K562 (cell line): ENCODE results near the gene SUN5. TPM values are rescaled to one million over a fixed set of nuclear protein-coding genes. Genes with fewer than 3 reads are reported as not detected.

Experiments used
- ATAC-seq: fragments of 200-7000 bp; cut with Tn5 transposase; 3 replicates; pipeline ENCODE4 v1.9.1; 2020; ENCODE audit warnings: moderate library complexity
- BruUV-seq: library from RNA; stranded (reverse); fragments of 400-500 nt; replicated peaks from 2 replicates; lab custom pipeline; 2021; lab: Mats Ljungman, UMichigan
- CTCF ChIA-PET: fragments of 300-600 bp; formaldehyde crosslinking; extraction: SDS; loops from one replicate; lab custom pipeline; 2021; ENCODE audit warnings: low intra/inter-chr PET ratio; lab: Yijun Ruan, JAX
- POLR2A ChIA-PET: fragments of 300-600, 350-650 bp; sonication (Branson Sonifier 250); formaldehyde crosslinking; extraction: SDS; loops from one replicate; lab custom pipeline; 2021; ENCODE audit warnings: antibody characterized with exemption, inconsistent platforms; lab: Yijun Ruan, JAX
- DNase-seq, 4 experiments: peaks; one replicate each; pipeline versions ENCODE4 v3.0.0 to v3.0.0-alpha.2; 2011 to 2018; ENCODE audit warnings: low spot score in 3 of 4, mixed read lengths in 3 of 4; ENCODE audit errors: extremely low read depth in 1 of 4
- FAIRE-seq: peaks from 2 replicates; lab custom pipeline; 2011; peaks lifted over from hg19 to GRCh38; lab: Jason Lieb, UNC
- H2AFZ ChIP-seq: 2 replicates; pipeline ENCODE4 v1.6.0; 2011; ENCODE audit warnings: low read depth, low read length, control low read depth, inconsistent platforms
- H3K27ac ChIP-seq: fragments of 200-600 bp; 3 replicates; pipeline ENCODE4 v1.8.0; 2011; ENCODE audit warnings: low read depth, mild to moderate bottlenecking, control low read depth, inconsistent platforms, low read length, moderate library complexity, mixed read lengths; ENCODE audit errors: extremely low read depth
- H3K27me3 ChIP-seq, 2 experiments: fragments of 300-600 bp in 1 of 2; 2 replicates in 1 of 2; 3 replicates in 1 of 2; pipeline versions ENCODE4 v1.6.0 to v1.8.0; 2011; ENCODE audit warnings: inconsistent platforms in 2 of 2, low read length in 2 of 2, mild to moderate bottlenecking in 1 of 2, mixed read lengths in 1 of 2, moderate library complexity in 1 of 2; ENCODE audit not compliant: control insufficient read depth in 2 of 2, insufficient read depth in 2 of 2
- H3K36me3 ChIP-seq: fragments of 300-600 bp; 3 replicates; pipeline ENCODE4 v1.8.0; 2011; ENCODE audit warnings: mild to moderate bottlenecking, low read length, inconsistent platforms; ENCODE audit not compliant: control insufficient read depth, insufficient read depth
- H3K4me1 ChIP-seq, 2 experiments: fragments of 200-600 bp in 1 of 2; replicated peaks in 1 of 2; 2 replicates in 1 of 2; 3 replicates in 1 of 2; pipeline versions ENCODE4 v1.5.1 to v1.8.0; 2011; ENCODE audit warnings: inconsistent platforms in 2 of 2, low read length in 2 of 2, mild to moderate bottlenecking in 1 of 2, mixed read lengths in 1 of 2, moderate library complexity in 1 of 2; ENCODE audit not compliant: control insufficient read depth in 2 of 2, insufficient read depth in 2 of 2
- H3K4me2 ChIP-seq: 2 replicates; pipeline ENCODE4 v1.6.1; 2011; ENCODE audit warnings: low read length, control low read depth, inconsistent platforms, mixed read lengths; ENCODE audit not compliant: insufficient read depth
- H3K4me3 ChIP-seq: fragments of 200-600 bp; sonication (generic), shearing (Covaris generic); 2 replicates; pipeline ENCODE4 v1.5.1; 2016; ENCODE audit warnings: control low read depth, inconsistent platforms
- H3K79me2 ChIP-seq: fragments of 200-600 bp; 3 replicates; pipeline ENCODE4 v1.8.0; 2011; ENCODE audit warnings: low read length, inconsistent platforms; ENCODE audit not compliant: control insufficient read depth, insufficient read depth
- H3K9ac ChIP-seq, 2 experiments: 2 replicates each; pipeline versions ENCODE4 v1.6.0 to v1.6.1; 2011; ENCODE audit warnings: low read depth in 2 of 2, low read length in 2 of 2, control low read depth in 1 of 2, inconsistent platforms in 1 of 2, mild to moderate bottlenecking in 1 of 2, mixed read lengths in 1 of 2; ENCODE audit not compliant: insufficient read depth in 1 of 2
- H3K9me1 ChIP-seq: one replicate; pipeline ENCODE4 v1.6.0; 2011; ENCODE audit warnings: inconsistent platforms, mild to moderate bottlenecking, low read length, moderate library complexity; ENCODE audit not compliant: control insufficient read depth, insufficient read depth
- H3K9me3 ChIP-seq: replicated peaks from 2 replicates; pipeline ENCODE4 v1.5.1; 2011; ENCODE audit warnings: low read depth, low read length, inconsistent platforms; ENCODE audit not compliant: control insufficient read depth, insufficient read depth
- H4K20me1 ChIP-seq: replicated peaks from 2 replicates; pipeline ENCODE4 v1.6.1; 2011; ENCODE audit warnings: low read length, inconsistent platforms, mixed read lengths; ENCODE audit not compliant: control insufficient read depth, insufficient read depth
- CCNT2 ChIP-seq: IDR thresholded peaks from 2 replicates; pipeline ENCODE4 v1.6.1; 2011; ENCODE audit warnings: borderline replicate concordance, low read depth, mild to moderate bottlenecking, moderate library complexity, mixed read lengths, low read length; ENCODE audit not compliant: insufficient read length; ENCODE audit errors: extremely low read depth
- SP1 ChIP-seq: sonication (generic); formaldehyde crosslinking; IDR thresholded peaks from 2 replicates; pipeline ENCODE4 v1.8.1; 2022; ENCODE audit warnings: mild to moderate bottlenecking, missing genetic modification reagents
- TRIM25 ChIP-seq: fragments of 450-650 bp; IDR thresholded peaks from 2 replicates; pipeline ENCODE4 v1.7.0; 2016; ENCODE audit warnings: borderline replicate concordance
- YBX1 ChIP-seq: fragments of 450-650 bp; IDR thresholded peaks from 2 replicates; pipeline ENCODE4 v1.7.1; 2016; ENCODE audit warnings: mild to moderate bottlenecking
- ZFP36 ChIP-seq: fragments of 150-350 bp; IDR thresholded peaks from 2 replicates; pipeline ENCODE4 v1.6.1; 2018; ENCODE audit warnings: low read length, low read depth; ENCODE audit not compliant: partially characterized antibody
- ZNF347 ChIP-seq: fragments of 450-650 bp; formaldehyde crosslinking; IDR thresholded peaks from 2 replicates; pipeline ENCODE4 v1.4.0; 2020; ENCODE audit warnings: low read depth, mild to moderate bottlenecking, moderate library complexity
- WGBS: fragments of 100-300 bp; shearing (Covaris generic); methylation state at CpG from one replicate; pipeline ENCODE4 v1.1.6; 2016; ENCODE audit warnings: low coverage, mixed read lengths; ENCODE audit not compliant: insufficient coverage; ENCODE audit errors: missing lambda C conversion rate; 5-methylcytosine and 5-hydroxymethylcytosine counted together
- in situ Hi-C: fragments of 300-500 bp; cut with MboI; formaldehyde crosslinking; loops from 4 replicates; pipeline ENCODE4 v1.15.0; 2018; ENCODE audit warnings: inconsistent platforms, mixed read lengths
- intact Hi-C: fragments of 100-400 bp; cut with micrococcal nuclease; formaldehyde crosslinking; loops from 2 replicates; pipeline ENCODE4 v1.14.2; 2022
- polyA plus RNA-seq, 8 experiments: library from polyadenylated mRNA; depleted of rRNA in 4 of 8; stranded (reverse) in 5 of 8; unstranded in 3 of 8; fragments of >200 nt; fragmentation: Nextera tagmentation in 2 of 8; fragmentation: Illumina TruSeq in 1 of 8; extraction: Ambion mirVana in 2 of 8; extraction: Trizol in 1 of 8; gene quantifications; 2 replicates each; pipeline versions ENCODE4 v1.2.1 to v1.2.3, GENCODE V29; 2011 to 2014; ENCODE audit warnings: inconsistent platforms in 1 of 8, missing spikeins in 1 of 8
- total RNA-seq, 7 experiments: library from RNA; depleted of rRNA in 6 of 7; stranded (reverse); fragments of >200 nt in 6 of 7; fragmentation: Illumina TruSeq in 2 of 7; extraction: Trizol in 2 of 7; gene quantifications; 2 replicates each; pipeline versions ENCODE4 v1.2.1 to v1.2.3, GENCODE V29; 2011 to 2021; ENCODE audit warnings: low replicate concordance in 1 of 7

Gene SUN5
- total and polyA plus RNA-seq, 9 of the 15 experiments (the other 6 are each of a cell fraction or from before 2014, with no cell fraction given): not detected

DNA sequence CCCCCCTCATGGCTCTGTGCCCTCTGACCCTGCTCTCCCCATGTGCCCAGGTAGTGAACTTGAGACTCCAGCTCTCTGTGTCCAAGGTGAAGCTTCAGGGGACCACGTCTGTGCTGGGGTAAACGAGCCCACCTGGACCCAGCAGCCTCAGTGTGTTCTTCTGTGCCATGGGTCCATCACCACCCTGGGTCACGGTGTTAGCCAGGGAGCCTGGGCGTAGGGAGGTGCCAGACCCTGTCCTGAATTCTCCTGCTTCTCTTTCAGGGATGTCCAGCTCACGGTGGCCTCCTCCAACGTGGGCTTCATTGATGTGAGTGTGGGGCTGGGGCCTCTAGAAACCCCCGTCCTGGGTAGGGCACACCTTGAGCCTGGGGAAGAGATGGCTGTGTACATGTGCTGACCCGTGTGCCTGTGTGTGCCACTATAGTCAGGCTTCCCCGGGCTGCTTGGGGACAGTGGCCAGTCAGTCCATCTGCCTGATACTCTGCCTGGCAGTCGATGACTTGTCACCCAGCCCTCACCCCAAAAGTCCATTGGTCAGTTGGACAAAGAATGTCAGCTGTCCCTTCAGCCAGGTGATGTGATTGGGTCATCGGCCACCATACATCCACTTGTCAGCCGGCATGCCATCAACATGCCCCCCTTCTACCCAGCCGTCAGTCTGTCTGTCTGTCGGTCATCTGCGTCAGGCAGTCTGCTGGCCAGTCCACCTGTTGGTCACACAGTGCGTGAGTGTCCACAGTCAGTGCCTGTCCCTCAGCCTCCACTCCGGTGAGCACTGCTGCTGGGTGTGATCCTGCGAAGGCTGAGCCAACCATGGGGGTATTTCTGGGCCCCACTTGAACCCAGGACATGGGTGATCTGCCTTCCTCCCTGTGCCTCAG is 16.3 kb upstream of the SUN5 start:
- Histone ChIP-seq H3K4me1 (0 out of 5 replicates have a peak, but pooled peaks cover 0 to 3% of the 10 kb centered on the region in 2 experiments), H4K20me1 (no peaks in the 10 kb centered on the region; the same call in 1 of the 2 replicates), H3K27me3 (peaks cover 2 to 26% of the 10 kb centered on the region in 2 experiments; a peak in 3 of 5 replicates), H3K9me1 (peaks cover 2% of the 10 kb centered on the region), H3K79me2 (no peaks in the 10 kb centered on the region), H3K36me3 (no peaks in the 10 kb centered on the region), H3K9me3 (no peaks in the 10 kb centered on the region), H3K27ac (no peak overlapping the region), H3K9ac (no peak overlapping the region; a peak in 1 of 4 replicates), H2AFZ (no peak overlapping the region), H3K4me2 (no peak overlapping the region), H3K4me3 (no peak overlapping the region)
- no peak for DNase-seq
- BruUV-seq: no TSS peak
- FAIRE-seq: no peak
- no peak for ATAC-seq
- intact Hi-C loops: no loop called here
- TF ChIP-seq CCNT2 (no peak), SP1 (CRISPR knock-in tag) (no peak), ZFP36 (no peak), TRIM25 (no peak), ZNF347 (CRISPR knock-in tag) (no peak), YBX1 (no peak)
- POLR2A ChIA-PET: interaction anchor here (0.6 kb wide), 1 partner anchor 10 kb away, joined by 5 read pairs; no protein-coding TSS in a partner anchor
- in situ Hi-C loops: no loop called here
- CTCF ChIA-PET: no interaction called here
- WGBS: 2% methylated on average over 17 of the region's 18 CpGs
